GM12873 (cell line): ENCODE measurements around the gene CPSF4L.

Experiments
- CTCF ChIP-seq: IDR thresholded peaks from 2 replicates; pipeline ENCODE4 v1.5.1; 2012; ENCODE audit warnings: low read depth, mild to moderate bottlenecking, moderate library complexity, low read length, control low read depth; ENCODE audit not compliant: insufficient read depth; ENCODE audit errors: missing control alignments

The CPSF4L gene

GRCh38 chr17:73211745-73212144, 49.9 kb downstream of the CPSF4L start:
- no peak for TF ChIP-seq CTCF

GRCh38 chr17:73210002-73210678, 51.5 kb downstream of the CPSF4L start:
- TF ChIP-seq CTCF = peak; percentile 30

GRCh38 chr17:73209436-73209835, 52.2 kb downstream of the CPSF4L start:
- TF ChIP-seq CTCF = no peak

GRCh38 chr17:73208139-73208827, 53.4 kb downstream of the CPSF4L start:
- no peak for TF ChIP-seq CTCF

GRCh38 chr17:73205459-73205961, 56.2 kb downstream of the CPSF4L start:
- TF ChIP-seq CTCF = no peak

- TF ChIP-seq CTCF = no peak
These were observed 57.7 kb downstream of the CPSF4L start for GRCh38 chr17:73203788-73204479.
